ENCODE measurements around the gene TIAM2. TPM values are rescaled to one million over a fixed set of nuclear protein-coding genes. Genes with fewer than 3 reads are reported as not detected.

The TIAM2 gene
- total and polyA plus RNA-seq, 2 experiments from 2014 or later = 14.2 to 24.4 TPM

DNA sequence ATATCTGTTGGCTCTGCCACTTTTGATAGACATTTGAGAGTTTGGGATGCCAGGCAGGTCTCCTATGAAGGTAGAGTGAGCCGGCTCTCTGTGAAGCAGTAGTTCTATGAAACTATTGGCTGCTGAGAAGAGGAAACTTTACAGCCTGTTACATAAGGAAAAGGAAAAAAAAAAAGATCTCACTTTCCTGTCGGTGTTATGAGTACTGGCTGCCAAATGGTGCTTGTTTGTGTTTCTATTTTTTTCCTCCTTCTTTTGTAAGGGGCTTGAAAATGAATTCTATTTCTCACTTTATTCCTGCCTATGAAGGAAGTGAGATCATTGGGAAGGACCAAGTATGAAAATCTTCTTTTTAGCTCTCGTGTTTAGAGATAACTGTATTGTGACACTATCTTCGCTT is 195.6 kb downstream of the TIAM2 start (continued):
- TF ChIP-seq, protein P1, sequence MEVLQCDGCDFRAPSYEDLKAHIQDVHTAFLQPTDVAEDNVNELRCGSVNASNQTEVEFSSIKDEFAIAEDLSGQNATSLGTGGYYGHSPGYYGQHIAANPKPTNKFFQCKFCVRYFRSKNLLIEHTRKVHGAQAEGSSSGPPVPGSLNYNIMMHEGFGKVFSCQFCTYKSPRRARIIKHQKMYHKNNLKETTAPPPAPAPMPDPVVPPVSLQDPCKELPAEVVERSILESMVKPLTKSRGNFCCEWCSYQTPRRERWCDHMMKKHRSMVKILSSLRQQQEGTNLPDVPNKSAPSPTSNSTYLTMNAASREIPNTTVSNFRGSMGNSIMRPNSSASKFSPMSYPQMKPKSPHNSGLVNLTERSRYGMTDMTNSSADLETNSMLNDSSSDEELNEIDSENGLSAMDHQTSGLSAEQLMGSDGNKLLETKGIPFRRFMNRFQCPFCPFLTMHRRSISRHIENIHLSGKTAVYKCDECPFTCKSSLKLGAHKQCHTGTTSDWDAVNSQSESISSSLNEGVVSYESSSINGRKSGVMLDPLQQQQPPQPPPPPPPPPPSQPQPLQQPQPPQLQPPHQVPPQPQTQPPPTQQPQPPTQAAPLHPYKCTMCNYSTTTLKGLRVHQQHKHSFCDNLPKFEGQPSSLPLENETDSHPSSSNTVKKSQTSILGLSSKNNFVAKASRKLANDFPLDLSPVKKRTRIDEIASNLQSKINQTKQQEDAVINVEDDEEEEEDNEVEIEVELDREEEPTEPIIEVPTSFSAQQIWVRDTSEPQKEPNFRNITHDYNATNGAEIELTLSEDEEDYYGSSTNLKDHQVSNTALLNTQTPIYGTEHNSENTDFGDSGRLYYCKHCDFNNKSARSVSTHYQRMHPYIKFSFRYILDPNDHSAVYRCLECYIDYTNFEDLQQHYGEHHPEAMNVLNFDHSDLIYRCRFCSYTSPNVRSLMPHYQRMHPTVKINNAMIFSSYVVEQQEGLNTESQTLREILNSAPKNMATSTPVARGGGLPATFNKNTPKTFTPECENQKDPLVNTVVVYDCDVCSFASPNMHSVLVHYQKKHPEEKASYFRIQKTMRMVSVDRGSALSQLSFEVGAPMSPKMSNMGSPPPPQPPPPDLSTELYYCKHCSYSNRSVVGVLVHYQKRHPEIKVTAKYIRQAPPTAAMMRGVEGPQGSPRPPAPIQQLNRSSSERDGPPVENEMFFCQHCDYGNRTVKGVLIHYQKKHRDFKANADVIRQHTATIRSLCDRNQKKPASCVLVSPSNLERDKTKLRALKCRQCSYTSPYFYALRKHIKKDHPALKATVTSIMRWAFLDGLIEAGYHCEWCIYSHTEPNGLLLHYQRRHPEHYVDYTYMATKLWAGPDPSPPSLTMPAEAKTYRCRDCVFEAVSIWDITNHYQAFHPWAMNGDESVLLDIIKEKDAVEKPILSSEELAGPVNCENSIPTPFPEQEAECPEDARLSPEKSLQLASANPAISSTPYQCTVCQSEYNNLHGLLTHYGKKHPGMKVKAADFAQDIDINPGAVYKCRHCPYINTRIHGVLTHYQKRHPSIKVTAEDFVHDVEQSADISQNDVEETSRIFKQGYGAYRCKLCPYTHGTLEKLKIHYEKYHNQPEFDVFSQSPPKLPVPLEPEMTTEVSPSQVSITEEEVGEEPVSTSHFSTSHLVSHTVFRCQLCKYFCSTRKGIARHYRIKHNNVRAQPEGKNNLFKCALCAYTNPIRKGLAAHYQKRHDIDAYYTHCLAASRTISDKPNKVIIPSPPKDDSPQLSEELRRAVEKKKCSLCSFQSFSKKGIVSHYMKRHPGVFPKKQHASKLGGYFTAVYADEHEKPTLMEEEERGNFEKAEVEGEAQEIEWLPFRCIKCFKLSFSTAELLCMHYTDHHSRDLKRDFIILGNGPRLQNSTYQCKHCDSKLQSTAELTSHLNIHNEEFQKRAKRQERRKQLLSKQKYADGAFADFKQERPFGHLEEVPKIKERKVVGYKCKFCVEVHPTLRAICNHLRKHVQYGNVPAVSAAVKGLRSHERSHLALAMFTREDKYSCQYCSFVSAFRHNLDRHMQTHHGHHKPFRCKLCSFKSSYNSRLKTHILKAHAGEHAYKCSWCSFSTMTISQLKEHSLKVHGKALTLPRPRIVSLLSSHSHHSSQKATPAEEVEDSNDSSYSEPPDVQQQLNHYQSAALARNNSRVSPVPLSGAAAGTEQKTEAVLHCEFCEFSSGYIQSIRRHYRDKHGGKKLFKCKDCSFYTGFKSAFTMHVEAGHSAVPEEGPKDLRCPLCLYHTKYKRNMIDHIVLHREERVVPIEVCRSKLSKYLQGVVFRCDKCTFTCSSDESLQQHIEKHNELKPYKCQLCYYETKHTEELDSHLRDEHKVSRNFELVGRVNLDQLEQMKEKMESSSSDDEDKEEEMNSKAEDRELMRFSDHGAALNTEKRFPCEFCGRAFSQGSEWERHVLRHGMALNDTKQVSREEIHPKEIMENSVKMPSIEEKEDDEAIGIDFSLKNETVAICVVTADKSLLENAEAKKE (CRISPR knock-in tag; IDR thresholded peaks at IDR 0.05) = no peak
- no peak for TF ChIP-seq CREB1 (CRISPR knock-in tag; IDR thresholded peaks at IDR 0.05; ENCODE audit: low read depth)
- TF ChIP-seq STAT1 (IDR thresholded peaks at IDR 0.05; ENCODE audit: unreplicated experiment) = no peak
- TF ChIP-seq NANOG (IDR thresholded peaks at IDR 0.05; ENCODE audit: borderline replicate concordance) = no peak

DNA sequence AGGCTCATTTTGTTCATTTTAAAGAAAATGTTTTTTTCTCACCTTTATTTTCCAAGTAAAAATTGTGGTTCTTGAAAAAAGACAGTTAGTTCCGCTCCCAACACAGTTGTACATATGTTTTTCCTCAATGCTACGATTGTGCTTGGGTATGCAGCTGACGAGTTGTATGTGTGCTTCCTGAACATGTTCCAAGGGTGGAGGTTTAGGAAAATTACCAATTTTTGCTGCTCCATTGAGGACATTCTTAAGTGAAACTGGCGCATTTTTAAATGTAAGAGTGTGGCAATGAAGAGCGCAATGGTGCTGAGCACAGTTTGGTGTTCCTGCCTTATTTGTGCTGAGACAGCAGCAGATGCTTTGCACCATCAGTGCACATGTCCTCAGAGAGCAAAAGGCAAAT is 198.4 kb downstream of the TIAM2 start:
- H4K20me1 ChIP-seq (replicated peaks; ENCODE audit: insufficient read depth) = no peaks in the 10 kb centered on the region
- H3K27ac ChIP-seq (ENCODE audit: low read depth) = no peak overlapping the region
- Mint-ChIP-seq H3K9me3 (no peaks in the 10 kb centered on the region), H3K36me3 (ENCODE audit: low read depth) (peaks cover 24% of the 10 kb centered on the region), H3K27ac (no peak overlapping the region), H3K27me3 (ENCODE audit: insufficient read depth, low read depth, poor library complexity) (no peaks in the 10 kb centered on the region), H3K4me1 (peaks cover 5% of the 10 kb centered on the region), H3K4me3 (no peak overlapping the region)
- DNase-seq (ENCODE audit: low spot score) = no peak
- peaks cover 6% of the 10 kb centered on the region for H3K4me1 ChIP-seq (ENCODE audit: insufficient read depth)
- H3F3A ChIP-seq (replicated peaks; ENCODE audit: low read depth) = no peaks in the 10 kb centered on the region
- H3K79me2 ChIP-seq (replicated peaks; ENCODE audit: insufficient read depth) = no peaks in the 10 kb centered on the region
- H2AFZ ChIP-seq = no peak overlapping the region
- H3K9me2 ChIP-seq (ENCODE audit: insufficient read depth) = no peaks in the 10 kb centered on the region
- no peak overlapping the region for H3K4me3 ChIP-seq
- no peak for ATAC-seq
- no peaks in the 10 kb centered on the region for H3K36me3 ChIP-seq (ENCODE audit: insufficient read depth)
- H3K27me3 ChIP-seq (ENCODE audit: insufficient read depth) = no peaks in the 10 kb centered on the region
- TF ChIP-seq POLR2AphosphoS5 (IDR thresholded peaks at IDR 0.05; ENCODE audit: low read depth) (no peak), NANOG (IDR thresholded peaks at IDR 0.05; ENCODE audit: borderline replicate concordance) (no peak), ZNF114 (CRISPR knock-in tag; IDR thresholded peaks at IDR 0.05) (no peak), EZH2phosphoT487 (IDR thresholded peaks at IDR 0.05; ENCODE audit: unreplicated experiment) (no peak), EZH2 (IDR thresholded peaks at IDR 0.05; ENCODE audit: low read depth, unreplicated experiment) (no peak)
- TF ChIP-seq, protein P2, sequence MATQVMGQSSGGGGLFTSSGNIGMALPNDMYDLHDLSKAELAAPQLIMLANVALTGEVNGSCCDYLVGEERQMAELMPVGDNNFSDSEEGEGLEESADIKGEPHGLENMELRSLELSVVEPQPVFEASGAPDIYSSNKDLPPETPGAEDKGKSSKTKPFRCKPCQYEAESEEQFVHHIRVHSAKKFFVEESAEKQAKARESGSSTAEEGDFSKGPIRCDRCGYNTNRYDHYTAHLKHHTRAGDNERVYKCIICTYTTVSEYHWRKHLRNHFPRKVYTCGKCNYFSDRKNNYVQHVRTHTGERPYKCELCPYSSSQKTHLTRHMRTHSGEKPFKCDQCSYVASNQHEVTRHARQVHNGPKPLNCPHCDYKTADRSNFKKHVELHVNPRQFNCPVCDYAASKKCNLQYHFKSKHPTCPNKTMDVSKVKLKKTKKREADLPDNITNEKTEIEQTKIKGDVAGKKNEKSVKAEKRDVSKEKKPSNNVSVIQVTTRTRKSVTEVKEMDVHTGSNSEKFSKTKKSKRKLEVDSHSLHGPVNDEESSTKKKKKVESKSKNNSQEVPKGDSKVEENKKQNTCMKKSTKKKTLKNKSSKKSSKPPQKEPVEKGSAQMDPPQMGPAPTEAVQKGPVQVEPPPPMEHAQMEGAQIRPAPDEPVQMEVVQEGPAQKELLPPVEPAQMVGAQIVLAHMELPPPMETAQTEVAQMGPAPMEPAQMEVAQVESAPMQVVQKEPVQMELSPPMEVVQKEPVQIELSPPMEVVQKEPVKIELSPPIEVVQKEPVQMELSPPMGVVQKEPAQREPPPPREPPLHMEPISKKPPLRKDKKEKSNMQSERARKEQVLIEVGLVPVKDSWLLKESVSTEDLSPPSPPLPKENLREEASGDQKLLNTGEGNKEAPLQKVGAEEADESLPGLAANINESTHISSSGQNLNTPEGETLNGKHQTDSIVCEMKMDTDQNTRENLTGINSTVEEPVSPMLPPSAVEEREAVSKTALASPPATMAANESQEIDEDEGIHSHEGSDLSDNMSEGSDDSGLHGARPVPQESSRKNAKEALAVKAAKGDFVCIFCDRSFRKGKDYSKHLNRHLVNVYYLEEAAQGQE (IDR thresholded peaks at IDR 0.05; ENCODE audit: unreplicated experiment) = no peak
- H3K4me2 ChIP-seq = no peak overlapping the region
